Parathyroid adenoma (tissue), 2 donors: ENCODE results near the gene NCF4.

ENCODE experiments used
- H2AFZ ChIP-seq: fragments of 300-600 bp; sonication (generic); one replicate; pipeline ENCODE4 v1.7.0; 2017; ENCODE audit warnings: antibody characterized with exemption, mild to moderate bottlenecking
- H3K27ac ChIP-seq: fragments of 300-600 bp; sonication (generic); one replicate; pipeline ENCODE4 v1.7.0; 2017
- H3K27me3 ChIP-seq: fragments of 300-600 bp; sonication (generic); one replicate; pipeline ENCODE4 v1.7.0; 2017; ENCODE audit warnings: low read length; ENCODE audit not compliant: control insufficient read depth, insufficient read depth
- H3K36me3 ChIP-seq: fragments of 300-600 bp; sonication (generic); one replicate; pipeline ENCODE4 v1.7.0; 2017; ENCODE audit warnings: low read length; ENCODE audit not compliant: control insufficient read depth, insufficient read depth
- H3K4me1 ChIP-seq: fragments of 300-600 bp; sonication (generic); one replicate; pipeline ENCODE4 v1.7.0; 2017; ENCODE audit warnings: control low read depth
- H3K4me2 ChIP-seq: fragments of 300-600 bp; sonication (generic); one replicate; pipeline ENCODE4 v1.7.0; 2017; ENCODE audit warnings: low read length
- H3K4me3 ChIP-seq: fragments of 300-600 bp; sonication (generic); one replicate; pipeline ENCODE4 v1.7.0; 2017; ENCODE audit warnings: low read depth, low read length
- H3K79me2 ChIP-seq: fragments of 300-600 bp; sonication (generic); one replicate; pipeline ENCODE4 v1.7.0; 2017; ENCODE audit warnings: control low read depth
- H3K9ac ChIP-seq: fragments of 300-600 bp; sonication (generic); one replicate; pipeline ENCODE4 v1.7.0; 2017; ENCODE audit warnings: mild to moderate bottlenecking
- H3K9me3 ChIP-seq: fragments of 300-600 bp; sonication (generic); one replicate; pipeline ENCODE4 v1.7.0; 2017; ENCODE audit warnings: low read length; ENCODE audit not compliant: control insufficient read depth
- CTCF ChIP-seq: fragments of 300-600 bp; sonication (generic); IDR thresholded peaks from one replicate; pipeline ENCODE4 v1.7.0; 2017; ENCODE audit warnings: antibody characterized with exemption, mild to moderate bottlenecking
- donor health status: primary hyperparathyroidism.

The NCF4 gene

GRCh38 chr22:36885474-36885873 is 24.7 kb downstream of the NCF4 start:
- Histone ChIP-seq H3K9me3 (no peaks in the 10 kb centered on the region), H3K9ac (no peak overlapping the region), H3K4me2 (no peak overlapping the region), H3K36me3 (no peaks in the 10 kb centered on the region), H3K27me3 (no peaks in the 10 kb centered on the region), H3K79me2 (no peaks in the 10 kb centered on the region), H3K4me1 (no peaks in the 10 kb centered on the region), H3K27ac (no peak overlapping the region), H3K4me3 (no peak overlapping the region), H2AFZ (no peak overlapping the region)
- no peak for TF ChIP-seq CTCF

GRCh38 chr22:36886016-36886415 is 25.2 kb downstream of the NCF4 start:
- Histone ChIP-seq H3K27me3 (no peaks in the 10 kb centered on the region), H3K27ac (no peak overlapping the region), H3K9me3 (no peaks in the 10 kb centered on the region)

GRCh38 chr22:36887162-36887561 is 26.4 kb downstream of the NCF4 start:
- no peaks in the 10 kb centered on the region for H3K27me3 ChIP-seq
- no peak overlapping the region for H2AFZ ChIP-seq
- no peak for TF ChIP-seq CTCF
- H3K36me3 ChIP-seq: no peaks in the 10 kb centered on the region
- no peaks in the 10 kb centered on the region for H3K9me3 ChIP-seq
- no peak overlapping the region for H3K9ac ChIP-seq
- H3K27ac ChIP-seq: no peak overlapping the region
- no peaks in the 10 kb centered on the region for H3K4me1 ChIP-seq
- H3K79me2 ChIP-seq: no peaks in the 10 kb centered on the region
- no peak overlapping the region for H3K4me3 ChIP-seq
- H3K4me2 ChIP-seq: no peak overlapping the region

More at GRCh38 chr22:36886016-36886415, 25.2 kb downstream of the NCF4 start:
- Histone ChIP-seq H2AFZ (no peak overlapping the region), H3K36me3 (no peaks in the 10 kb centered on the region), H3K9ac (no peak overlapping the region), H3K79me2 (no peaks in the 10 kb centered on the region), H3K4me2 (no peak overlapping the region), H3K4me3 (no peak overlapping the region), H3K4me1 (no peaks in the 10 kb centered on the region)
- no peak for TF ChIP-seq CTCF

- H3K79me2 ChIP-seq: no peaks in the 10 kb centered on the region
- H3K27ac ChIP-seq: no peak overlapping the region
- H3K9ac ChIP-seq: no peak overlapping the region
- no peaks in the 10 kb centered on the region for H3K27me3 ChIP-seq
- no peak overlapping the region for H3K4me2 ChIP-seq
- H2AFZ ChIP-seq: no peak overlapping the region
- no peaks in the 10 kb centered on the region for H3K36me3 ChIP-seq
- no peaks in the 10 kb centered on the region for H3K9me3 ChIP-seq
- no peak for TF ChIP-seq CTCF
- H3K4me3 ChIP-seq: no peak overlapping the region
- no peaks in the 10 kb centered on the region for H3K4me1 ChIP-seq
These were observed 30.8 kb downstream of the NCF4 start for GRCh38 chr22:36891646-36892045.

GRCh38 chr22:36892292-36892691 is 31.5 kb downstream of the NCF4 start:
- H3K9ac ChIP-seq: no peak overlapping the region
- H3K27me3 ChIP-seq: no peaks in the 10 kb centered on the region
- no peaks in the 10 kb centered on the region for H3K9me3 ChIP-seq
- no peak overlapping the region for H3K27ac ChIP-seq
- H3K36me3 ChIP-seq: no peaks in the 10 kb centered on the region
- H3K4me2 ChIP-seq: no peak overlapping the region
- no peak for TF ChIP-seq CTCF
- H3K79me2 ChIP-seq: no peaks in the 10 kb centered on the region
- no peaks in the 10 kb centered on the region for H3K4me1 ChIP-seq
- H2AFZ ChIP-seq: no peak overlapping the region
- no peak overlapping the region for H3K4me3 ChIP-seq
